DMS153 treated with DMSO at 0.1 percent for 48 hours (cell line): ENCODE data around the gene SPTBN2.
A peak's percentile ranks its signal among the peaks of the same experiment; 100 is the strongest.

Source experiments
- DNase-seq: peaks from one replicate; lab custom pipeline; 2025; ENCODE audit not compliant: unreplicated experiment; lab: John Stamatoyannopoulos, UW

Gene SPTBN2

GRCh38 chr11:66705587-66706335, 23.3 kb downstream of the SPTBN2 start:
- DNase-seq: no peak

- no peak for DNase-seq
These were observed 24.2 kb downstream of the SPTBN2 start for GRCh38 chr11:66704659-66705360.

GRCh38 chr11:66701432-66702240, 27.4 kb downstream of the SPTBN2 start:
- DNase-seq: no peak

- no peak for DNase-seq
These were observed 28.3 kb downstream of the SPTBN2 start for GRCh38 chr11:66700742-66701141.

- no peak for DNase-seq
These were observed 28.7 kb downstream of the SPTBN2 start for GRCh38 chr11:66700337-66700736.

GRCh38 chr11:66698491-66698890, 30.5 kb downstream of the SPTBN2 start:
- DNase-seq: no peak

- no peak for DNase-seq
These were observed 31.0 kb downstream of the SPTBN2 start for GRCh38 chr11:66697988-66698387.

DNA sequence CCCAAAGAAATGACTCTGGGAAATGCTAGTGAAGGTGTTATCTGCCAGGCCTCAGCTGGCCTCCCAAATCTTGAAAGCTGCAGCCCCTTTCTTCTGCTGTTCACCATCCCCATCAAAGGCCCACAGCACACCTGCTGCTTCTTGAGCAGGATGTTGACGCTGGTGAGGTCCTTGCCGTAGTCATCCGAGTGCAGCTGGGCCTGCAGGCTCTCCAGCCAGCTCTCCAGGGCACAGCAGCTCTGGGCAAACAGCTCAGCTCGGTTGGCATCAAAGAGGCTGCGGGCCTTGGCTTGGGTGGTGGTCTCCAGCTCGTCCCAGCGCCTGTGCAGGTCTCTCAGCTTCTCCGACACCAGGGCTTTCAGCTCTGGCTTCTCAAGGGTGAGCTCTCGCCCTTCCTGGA, 32.9 kb downstream of the SPTBN2 start:
- no peak for DNase-seq

- peak; percentile 88 for DNase-seq
These were observed 34.2 kb downstream of the SPTBN2 start for GRCh38 chr11:66694732-66695207.

- no peak for DNase-seq
These were observed 35.0 kb downstream of the SPTBN2 start for GRCh38 chr11:66694056-66694410.

DNA sequence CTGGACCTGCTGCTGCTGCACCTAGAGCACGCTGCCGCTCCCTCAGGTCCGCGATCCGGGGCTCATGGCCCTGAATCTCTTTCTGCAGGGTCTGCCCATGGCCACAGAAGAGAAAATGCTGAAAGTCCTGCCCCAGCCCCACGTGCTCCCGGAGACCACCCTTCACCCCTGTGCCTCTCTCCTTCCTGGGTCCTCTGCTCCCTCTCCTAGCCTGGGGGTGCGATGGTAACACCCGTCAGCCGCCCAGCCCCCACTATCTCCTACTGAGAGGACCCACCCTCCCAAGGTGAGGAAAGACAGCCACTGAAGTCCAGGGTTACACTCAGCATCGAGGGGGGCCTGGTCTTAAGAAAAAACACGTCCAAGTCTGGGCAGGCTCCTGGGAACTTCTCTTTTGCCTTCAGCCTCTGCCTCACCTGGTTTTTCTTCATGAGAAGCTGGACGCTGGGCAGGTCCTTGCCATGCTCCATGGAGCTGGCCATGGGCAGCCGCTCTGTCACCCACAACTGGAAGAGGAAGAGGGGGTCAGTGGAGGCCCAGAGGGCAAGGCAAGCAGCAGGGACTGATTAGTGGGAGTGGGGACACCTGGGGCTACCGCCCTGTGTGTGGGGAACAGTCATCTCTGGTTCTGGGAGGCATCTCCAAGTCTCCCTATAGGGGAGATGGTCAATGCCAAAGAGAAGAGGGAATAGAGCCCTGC, 35.5 kb downstream of the SPTBN2 start:
- no peak for DNase-seq

DNA sequence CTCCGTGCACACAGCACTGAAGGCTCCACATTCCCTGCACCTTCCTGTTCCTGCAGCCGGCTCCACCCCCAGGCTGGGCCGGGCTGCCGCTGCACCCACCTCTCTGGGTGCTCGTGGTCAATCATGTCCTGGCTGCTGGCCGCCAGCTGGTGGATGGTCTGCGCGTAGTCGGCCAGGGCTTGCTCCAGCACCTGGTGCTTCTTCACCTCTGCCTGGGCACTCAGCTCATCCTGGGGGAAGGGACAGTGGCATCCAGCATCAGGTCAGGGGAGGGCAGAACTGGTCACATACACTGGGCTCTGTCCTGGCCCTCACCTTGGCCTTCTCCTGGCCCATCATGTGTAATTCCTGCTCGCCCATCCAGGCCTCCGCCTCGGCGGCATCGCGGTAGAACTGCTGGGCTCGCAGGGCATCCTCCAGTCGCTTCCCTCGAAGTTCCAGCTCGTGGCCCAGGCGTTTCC, 36.1 kb downstream of the SPTBN2 start:
- DNase-seq: no peak

DNA sequence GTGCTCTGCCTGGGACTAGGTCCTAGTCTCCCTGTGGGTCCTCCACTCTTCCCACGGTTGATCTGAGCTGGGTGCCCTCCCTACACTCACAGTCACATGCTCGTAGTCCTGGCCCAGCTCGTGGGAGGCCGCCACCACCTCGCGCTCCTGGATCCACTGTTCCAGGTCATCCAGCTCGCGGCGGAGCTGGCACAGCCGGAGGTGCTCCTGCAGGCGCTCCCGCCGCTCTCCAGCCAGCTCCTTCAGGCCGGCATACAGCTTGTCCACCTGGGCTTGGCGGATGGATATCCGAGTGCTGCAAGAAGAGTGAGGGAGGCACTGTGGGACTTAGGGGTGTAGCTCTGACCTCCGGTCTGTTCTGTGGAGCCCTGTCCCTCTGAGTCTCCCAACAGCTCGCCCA, 36.6 kb downstream of the SPTBN2 start:
- no peak for DNase-seq

DNA sequence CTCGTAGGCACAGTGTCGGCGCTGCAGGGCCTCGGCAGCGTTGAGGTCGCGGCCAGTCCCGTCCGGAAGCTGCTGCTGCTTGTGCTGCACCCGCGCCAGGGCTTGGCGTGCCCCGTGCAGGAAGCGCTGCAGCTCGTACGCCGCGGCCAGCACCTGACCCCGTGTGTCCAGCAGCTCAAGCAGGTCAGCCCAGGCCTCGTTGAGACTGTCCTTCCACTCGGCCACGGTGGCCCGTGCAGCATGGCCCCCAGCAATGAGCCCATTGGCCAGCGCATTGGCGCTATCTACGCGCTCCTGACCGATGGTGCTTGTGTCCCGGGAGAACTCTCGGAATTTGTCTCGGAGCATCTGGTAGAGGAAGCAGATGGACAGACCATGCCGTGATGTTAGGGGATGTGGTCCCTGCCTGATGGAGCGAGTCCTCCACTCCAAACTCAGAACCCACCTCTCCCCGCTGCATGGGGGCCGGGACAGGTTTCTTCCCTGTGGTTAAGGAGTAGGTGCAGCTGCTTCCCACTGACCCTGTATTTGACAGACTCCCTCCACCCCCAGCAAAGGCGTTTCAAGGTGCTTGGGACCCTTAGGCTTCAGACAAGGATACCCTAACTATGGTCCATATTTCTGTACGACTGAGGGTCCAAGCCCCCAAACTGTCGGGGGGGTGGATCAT, 37.6 kb downstream of the SPTBN2 start:
- DNase-seq: no peak

DNA sequence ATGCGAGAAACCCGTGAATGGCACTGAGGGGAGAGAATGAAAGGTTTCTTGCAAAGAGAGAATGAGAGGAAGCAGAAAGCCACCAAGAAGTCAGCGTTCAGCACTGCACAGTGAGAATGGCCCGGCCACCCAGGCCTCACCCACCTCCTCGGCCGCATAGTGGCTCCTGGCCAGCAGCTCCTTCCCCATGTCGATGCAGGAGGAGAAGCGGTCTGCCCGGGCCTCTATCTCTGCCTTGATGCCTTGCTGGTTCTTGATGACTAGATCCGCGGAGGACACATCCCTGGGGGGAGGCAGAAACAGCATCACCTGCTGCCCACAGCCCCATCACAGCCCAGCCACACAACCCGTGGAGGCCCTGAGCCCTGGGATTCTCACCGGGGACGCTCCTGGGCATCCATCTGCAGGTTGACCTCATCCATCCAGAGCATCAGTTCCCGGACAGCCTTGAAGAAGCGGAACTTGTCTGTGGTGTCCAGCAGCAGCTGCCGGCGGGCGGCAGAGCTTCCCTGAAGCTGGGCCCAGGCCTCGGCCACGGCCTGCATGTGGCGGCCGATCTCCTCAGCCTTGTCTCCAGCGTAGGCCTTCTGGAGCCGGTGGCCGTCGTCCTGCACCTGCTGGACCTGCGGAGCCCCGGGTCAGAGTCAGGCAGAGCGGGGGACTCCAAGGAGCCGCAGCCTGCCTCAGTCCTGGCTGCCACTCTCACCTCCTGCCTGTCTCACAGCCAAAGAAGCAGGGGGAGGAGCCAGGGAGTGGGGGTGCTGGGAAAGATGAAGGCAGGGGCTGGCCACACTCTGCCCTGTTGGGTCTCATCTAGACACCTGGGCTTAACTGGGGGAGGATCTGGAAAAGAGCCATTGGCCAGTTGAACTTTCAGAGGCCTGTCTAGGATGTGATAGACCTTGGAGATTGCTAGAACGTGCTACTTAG, 39.1 kb downstream of the SPTBN2 start:
- no peak for DNase-seq

DNA sequence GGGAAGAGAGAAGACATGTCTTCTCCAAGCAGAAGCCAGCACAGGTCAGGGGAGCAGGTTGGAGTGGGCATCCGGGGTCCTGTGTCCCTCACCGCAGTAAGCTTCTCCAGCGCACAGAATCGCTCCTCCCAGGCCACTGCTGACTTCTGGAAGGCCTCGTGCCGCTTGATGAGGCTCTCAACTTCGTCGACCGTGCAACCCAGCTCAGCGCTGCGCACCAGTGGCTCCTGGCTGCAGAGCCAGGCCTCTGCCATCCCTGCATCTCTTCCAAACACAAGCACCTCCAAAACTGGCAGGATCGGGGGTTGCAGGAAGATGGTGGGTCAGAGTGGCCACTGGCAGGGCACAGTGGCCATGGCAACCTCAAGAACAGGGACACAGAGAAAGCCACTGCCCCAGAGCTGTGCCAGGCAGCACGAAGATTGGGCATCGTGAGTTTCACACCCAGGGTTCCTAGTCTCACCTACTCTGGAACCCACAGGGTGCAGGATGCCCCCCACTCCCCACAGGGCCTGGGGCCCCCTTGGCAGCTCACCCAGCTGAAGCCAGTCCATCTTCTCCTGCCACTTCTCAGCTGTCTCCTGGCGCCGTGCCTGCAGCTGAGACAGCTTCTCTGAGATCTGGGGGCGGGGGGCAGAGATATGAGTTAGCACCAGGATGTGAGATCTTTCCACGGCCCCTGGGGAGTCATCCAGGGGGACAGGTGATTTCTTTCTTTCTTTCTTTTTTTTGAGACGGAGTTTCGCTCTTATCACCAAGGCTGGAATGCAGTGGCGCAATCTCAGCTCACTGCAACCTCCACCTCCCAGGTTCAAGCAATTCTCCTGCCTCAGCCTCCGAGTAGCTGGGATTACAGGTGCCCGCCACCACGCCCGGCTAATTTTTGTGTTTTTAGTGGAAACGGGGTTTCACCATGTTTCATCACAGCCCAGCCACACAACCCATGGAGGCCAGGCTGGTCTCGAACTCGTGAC, 40.2 kb downstream of the SPTBN2 start:
- no peak for DNase-seq

DNA sequence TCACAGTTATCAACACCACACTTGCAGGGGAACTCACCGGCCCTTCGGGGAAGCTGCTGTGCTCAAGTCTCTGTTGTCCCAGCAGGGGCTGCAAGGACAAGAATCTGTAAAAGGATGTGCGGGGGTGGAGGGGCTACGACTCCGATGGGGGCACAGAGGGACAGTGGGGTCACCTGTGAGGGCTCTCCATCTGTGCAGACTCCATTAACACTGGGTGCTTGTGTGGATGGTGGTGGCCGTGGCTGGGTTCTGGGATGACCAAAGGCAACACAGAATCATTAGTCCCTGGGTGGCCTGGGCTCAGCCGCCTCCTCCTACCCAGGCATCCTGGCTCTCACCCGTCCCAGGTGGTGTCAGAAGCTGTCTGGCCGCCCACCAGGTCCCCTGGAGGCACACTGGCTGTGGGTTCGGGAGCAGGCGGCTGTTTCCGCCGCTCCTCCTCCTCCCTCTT, 41.2 kb downstream of the SPTBN2 start:
- no peak for DNase-seq
